ENCODE data around the gene ZNF222. TPM values are rescaled to one million over a fixed set of nuclear protein-coding genes. Genes with fewer than 3 reads are reported as not detected.

The ZNF222 gene
- total and polyA plus RNA-seq, 2 of the 4 experiments (the other 2 are of a cell fraction): 3.2 to 7.0 TPM

DNA sequence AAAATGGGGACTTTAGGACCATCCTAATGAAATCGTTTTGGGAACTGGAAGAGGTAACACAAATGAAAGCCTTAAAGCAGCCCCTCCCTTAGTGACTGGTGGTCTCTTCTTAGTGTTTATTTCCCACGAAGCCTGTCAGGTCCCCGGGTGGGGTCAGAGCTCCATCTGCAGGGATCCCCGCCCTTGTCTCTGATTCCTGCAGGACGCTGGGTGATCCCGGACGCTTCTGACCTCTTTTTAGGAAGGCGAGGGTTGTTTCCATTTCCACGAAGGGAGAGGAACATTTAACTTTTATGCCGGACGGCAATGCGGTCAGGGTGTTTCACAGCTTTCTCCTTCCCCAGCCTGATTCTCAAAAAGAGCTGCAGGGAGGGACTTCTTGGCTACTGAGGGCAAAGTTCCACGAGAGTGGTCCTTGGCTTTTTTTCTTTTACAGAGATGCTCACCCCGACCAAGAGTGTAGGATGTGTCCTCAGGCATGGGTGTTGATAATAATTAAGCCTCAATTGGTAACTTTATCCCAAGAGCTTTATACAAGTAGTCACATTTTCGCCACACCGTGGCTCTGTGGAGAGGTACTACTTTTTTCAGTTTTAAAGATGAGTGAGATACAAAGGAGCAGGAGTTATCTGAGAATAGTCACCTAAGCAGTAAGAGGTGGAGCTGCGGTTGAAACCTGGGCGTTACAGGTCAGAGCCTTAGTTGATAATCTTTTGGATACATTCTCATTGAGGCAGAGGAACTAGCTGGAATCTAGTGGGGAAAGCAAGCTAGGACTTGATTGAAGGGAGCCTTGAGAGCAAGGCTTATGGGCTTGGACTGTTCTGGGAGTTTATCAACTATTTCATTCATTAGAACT, 47.6 kb downstream of the ZNF222 start:
- Histone ChIP-seq H3K9ac (ENCODE audit: low read depth, low read length) (peak overlapping the region; percentile 86), H3K27ac (ENCODE audit: insufficient read depth, low read length) (no peak overlapping the region; the same call in 1 of the 2 replicates), H2AFZ (replicated peaks; ENCODE audit: low read length, poor library complexity) (peak overlapping the region; percentile 96), H3K9me3 (ENCODE audit: control insufficient read depth, insufficient read depth, low read length) (no peaks in the 10 kb centered on the region), H2AK9ac (replicated peaks; ENCODE audit: low read depth, low read length, poor library complexity) (peak overlapping the region; percentile 73), H2BK20ac (ENCODE audit: low read depth, low read length) (no peak overlapping the region), H4K20me1 (ENCODE audit: insufficient read depth, low read length) (no peaks in the 10 kb centered on the region), H3K18ac (ENCODE audit: low read depth, low read length) (no peak overlapping the region), H2BK5ac (ENCODE audit: low read depth, low read length, poor library complexity, severe bottlenecking) (no peak overlapping the region), H3K36me3 (ENCODE audit: control insufficient read depth, insufficient read depth, low read length) (no peaks in the 10 kb centered on the region; the same call in 1 of the 2 replicates), H3K56ac (ENCODE audit: extremely low read depth, insufficient read depth, low read length) (no peak overlapping the region), H2BK15ac (ENCODE audit: low read depth, low read length) (no peak overlapping the region), H3K27me3 (ENCODE audit: control insufficient read depth, insufficient read depth, low read length) (no peaks in the 10 kb centered on the region), H4K91ac (ENCODE audit: insufficient read depth, low read depth, low read length) (no peak overlapping the region), H4K5ac (ENCODE audit: low read depth, low read length) (no peak overlapping the region), H3K4me2 (ENCODE audit: low read depth, low read length) (peak overlapping the region; percentile 73), H3K4ac (ENCODE audit: low read depth, low read length) (peak overlapping the region; percentile 78; the same call in 1 of the 2 replicates), H3K4me1 (ENCODE audit: control insufficient read depth, insufficient read depth, low read length) (peaks cover 2% of the 10 kb centered on the region; the same call in 1 of the 2 replicates), H3K4me3 (ENCODE audit: insufficient read depth, low read depth, low read length) (peak overlapping the region; percentile 76), H3K14ac (replicated peaks; ENCODE audit: low read depth, low read length) (peak overlapping the region; percentile 81; the same call in 1 of the 2 replicates), H4K8ac (ENCODE audit: low read depth in 2 of 2, low read length in 2 of 2) (peak overlapping the region; percentile 71 to 99; a peak in 3 of 4 replicates), H3K79me1 (ENCODE audit: low read depth in 1 of 2, low read length in 2 of 2) (peaks cover 16 to 20% of the 10 kb centered on the region in 2 experiments), H3K23ac (ENCODE audit: low read depth, low read length) (peak overlapping the region; percentile 89), H2AK5ac (ENCODE audit: low read depth, low read length) (no peak overlapping the region), H3K9me1 (ENCODE audit: insufficient read depth, low read length) (no peaks in the 10 kb centered on the region), H2BK120ac (ENCODE audit: low read depth, low read length) (no peak overlapping the region)
- 24% methylated on average over 6 of the region's 18 CpGs; no CpG with 5 or more reads in 1 of the 2 experiments for WGBS, 2 experiments (ENCODE audit: extremely low coverage in 2 of 2, insufficient read length in 1 of 2)
- BruUV-seq (replicated peaks): TSS peak; percentile 17
- DNase-seq (no peak), ATAC-seq (ENCODE audit: low read depth) (peak; percentile 40)
- in situ Hi-C loops (cut with MboI; ENCODE audit: low sequenced_read_pairs): no loop called here
- CTCF ChIA-PET: no interaction called here
- dilution Hi-C loops (cut with HindIII; ENCODE audit: low sequenced_read_pairs, unreplicated experiment): no loop called here
- intact Hi-C loops (cut with micrococcal nuclease): no loop called here
- TF ChIP-seq, protein P1, sequence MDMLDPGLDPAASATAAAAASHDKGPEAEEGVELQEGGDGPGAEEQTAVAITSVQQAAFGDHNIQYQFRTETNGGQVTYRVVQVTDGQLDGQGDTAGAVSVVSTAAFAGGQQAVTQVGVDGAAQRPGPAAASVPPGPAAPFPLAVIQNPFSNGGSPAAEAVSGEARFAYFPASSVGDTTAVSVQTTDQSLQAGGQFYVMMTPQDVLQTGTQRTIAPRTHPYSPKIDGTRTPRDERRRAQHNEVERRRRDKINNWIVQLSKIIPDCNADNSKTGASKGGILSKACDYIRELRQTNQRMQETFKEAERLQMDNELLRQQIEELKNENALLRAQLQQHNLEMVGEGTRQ (IDR thresholded peaks at IDR 0.05; ENCODE audit: low read depth, low read length): no peak
- TF ChIP-seq CTCF (conservative IDR thresholded peaks at IDR 0.05; ENCODE audit: low read depth, low read length) (peak; percentile 14; the same call in 1 of the 2 replicates), RCOR1 (IDR thresholded peaks at IDR 0.05; ENCODE audit: insufficient replicate concordance, low read length) (no peak), MAFK (IDR thresholded peaks at IDR 0.05; ENCODE audit: low read depth, low read length) (no peak), BHLHE40 (IDR thresholded peaks at IDR 0.05; ENCODE audit: low read depth, low read length) (no peak), RAD21 (IDR thresholded peaks at IDR 0.05; ENCODE audit: low read length) (0 out of 2 replicates have a peak, but pooled peaks have one; percentile 9), CHD1 (IDR thresholded peaks at IDR 0.05; ENCODE audit: low read depth, low read length) (no peak), MAZ (IDR thresholded peaks at IDR 0.05; ENCODE audit: borderline replicate concordance, low read depth, low read length) (no peak)
- POLR2A ChIA-PET (ENCODE audit: unreplicated experiment): interaction anchor here (0.6 kb wide), 1 partner anchor 134 kb away, joined by 3 read pairs; no protein-coding TSS in a partner anchor
